ENCODE measurements around the gene XPNPEP3. TPM values are rescaled to one million over a fixed set of nuclear protein-coding genes. Genes with fewer than 3 reads are reported as not detected.

XPNPEP3 gene
- polyA plus RNA-seq, 1 of the 3 experiments (the other 2 are of a cell fraction): 8.6 TPM

GRCh38 chr22:40855979-40856512 lies 902 bp upstream of the XPNPEP3 start:
- TF ChIP-seq MXI1 (IDR thresholded peaks at IDR 0.05; ENCODE audit: low read depth, low read length) (no peak), IRF3 (IDR thresholded peaks at IDR 0.05; ENCODE audit: low read depth, low read length) (no peak), MEF2A (IDR thresholded peaks at IDR 0.05; ENCODE audit: borderline replicate concordance, low read depth) (no peak), TCF12 (IDR thresholded peaks at IDR 0.05) (no peak), GABPA (IDR thresholded peaks at IDR 0.05; ENCODE audit: low read depth) (no peak), JUND (IDR thresholded peaks at IDR 0.05) (no peak), POLR2AphosphoS5 (IDR thresholded peaks at IDR 0.05; ENCODE audit: low read depth, low read length) (no peak), ELF1 (IDR thresholded peaks at IDR 0.05) (no peak), NRF1 (IDR thresholded peaks at IDR 0.05; ENCODE audit: low read depth, low read length) (no peak), ZBTB33 (IDR thresholded peaks at IDR 0.05; ENCODE audit: borderline replicate concordance, low read depth) (no peak), TAF1 (IDR thresholded peaks at IDR 0.05; ENCODE audit: borderline replicate concordance, low read depth, low read length) (no peak)
- H3K9ac ChIP-seq: peak overlapping the region; percentile 95
- peak overlapping the region; percentile 76 to 77 for H3K4me3 ChIP-seq (ENCODE audit: low read depth in 2 of 2, low read length in 1 of 2)
- H3K36me3 ChIP-seq (replicated peaks in 1 of 2; ENCODE audit: control insufficient read depth in 1 of 2, insufficient read depth in 2 of 2, low read length in 1 of 2): peaks cover 0 to 2% of the 10 kb centered on the region in 2 experiments
- WGBS (ENCODE audit: low lambda C conversion rate): under 1% methylated on average over 9 of the region's 29 CpGs
- no peaks in the 10 kb centered on the region for H3K9me3 ChIP-seq
- no peak overlapping the region for H2AFZ ChIP-seq (ENCODE audit: low read depth)
- peak overlapping the region; percentile 93 to 95 for H3K27ac ChIP-seq (ENCODE audit: low read depth in 2 of 2, low read length in 1 of 2)
- ChIA-PET CTCF (interaction anchor here (1.8 kb wide), 1 partner anchor 67 kb away, joined by 6 read pairs; no protein-coding TSS in a partner anchor), POLR2A (interaction anchor here (0.7 kb wide), 1 partner anchor 205 kb away, joined by 3 read pairs; no protein-coding TSS in a partner anchor)
- DNase-seq: peak; percentile 46
- H3K79me2 ChIP-seq (ENCODE audit: insufficient read depth): peaks cover 93% of the 10 kb centered on the region
- H3F3A ChIP-seq (replicated peaks; ENCODE audit: insufficient read depth): no peaks in the 10 kb centered on the region
- H3K9me2 ChIP-seq: no peaks in the 10 kb centered on the region
- peaks cover 32% of the 10 kb centered on the region; the same call in 1 of the 2 replicates for H4K20me1 ChIP-seq (ENCODE audit: insufficient read depth)
- peak overlapping the region; percentile 83 for H3K4me2 ChIP-seq
- no peaks in the 10 kb centered on the region for H3K27me3 ChIP-seq (ENCODE audit: insufficient read depth)
- peaks cover 0 to 9% of the 10 kb centered on the region in 2 experiments; a peak in 3 of 4 replicates for H3K4me1 ChIP-seq (ENCODE audit: control insufficient read depth in 1 of 2, insufficient read depth in 2 of 2, low read depth in 1 of 2, low read length in 1 of 2)

GRCh38 chr22:40857309-40857855 lies 434 bp downstream of the XPNPEP3 start:
- Histone ChIP-seq H3F3A (replicated peaks; ENCODE audit: insufficient read depth) (no peaks in the 10 kb centered on the region), H3K9me2 (no peaks in the 10 kb centered on the region), H3K4me3 (ENCODE audit: low read depth in 2 of 2, low read length in 1 of 2) (peak overlapping the region; percentile 76 to 77), H3K9ac (peak overlapping the region; percentile 95), H3K36me3 (replicated peaks in 1 of 2; ENCODE audit: control insufficient read depth in 1 of 2, insufficient read depth in 2 of 2, low read length in 1 of 2) (peaks cover 0 to 13% of the 10 kb centered on the region in 2 experiments), H3K9me3 (no peaks in the 10 kb centered on the region), H3K27me3 (ENCODE audit: insufficient read depth) (no peaks in the 10 kb centered on the region), H3K4me2 (peak overlapping the region; percentile 71), H3K4me1 (ENCODE audit: control insufficient read depth in 1 of 2, insufficient read depth in 2 of 2, low read depth in 1 of 2, low read length in 1 of 2) (peaks cover 0 to 9% of the 10 kb centered on the region in 2 experiments; a peak in 3 of 4 replicates), H2AFZ (ENCODE audit: low read depth) (peak overlapping the region; percentile 66; the same call in 1 of the 2 replicates), H3K79me2 (ENCODE audit: insufficient read depth) (peaks cover 89% of the 10 kb centered on the region), H3K27ac (ENCODE audit: low read depth in 2 of 2, low read length in 1 of 2) (peak overlapping the region; percentile 74 to 93), H4K20me1 (ENCODE audit: insufficient read depth) (peaks cover 28% of the 10 kb centered on the region; the same call in 1 of the 2 replicates)
- ChIA-PET POLR2A (interaction anchor here (0.6 to 1.2 kb wide), 2 partner anchors 9 to 42 kb away, joined by 3 read pairs; no protein-coding TSS in a partner anchor), CTCF (interaction anchor here (1.8 kb wide), 1 partner anchor 65 kb away, joined by 6 read pairs; no protein-coding TSS in a partner anchor)
- DNase-seq: no peak
- TF ChIP-seq FOXM1 (IDR thresholded peaks at IDR 0.05; ENCODE audit: low read depth) (no peak), FOXJ3 (CRISPR knock-in tag; IDR thresholded peaks at IDR 0.05) (no peak), CTCF (IDR thresholded peaks at IDR 0.05) (no peak), MXI1 (IDR thresholded peaks at IDR 0.05; ENCODE audit: low read depth, low read length) (no peak), RFX5 (IDR thresholded peaks at IDR 0.05; ENCODE audit: low read length) (no peak), ELF1 (IDR thresholded peaks at IDR 0.05) (no peak), MEF2A (IDR thresholded peaks at IDR 0.05; ENCODE audit: borderline replicate concordance, low read depth) (no peak), TEAD4 (IDR thresholded peaks at IDR 0.05; ENCODE audit: borderline replicate concordance, insufficient read depth) (no peak), POLR2AphosphoS5 (IDR thresholded peaks at IDR 0.05; ENCODE audit: low read depth, low read length) (no peak), NRF1 (IDR thresholded peaks at IDR 0.05; ENCODE audit: low read depth, low read length) (no peak), EP300 (IDR thresholded peaks at IDR 0.05; ENCODE audit: borderline replicate concordance in 1 of 2, low read depth in 1 of 2, low read length in 1 of 2) (no peak), TCF12 (IDR thresholded peaks at IDR 0.05) (no peak), YY1 (IDR thresholded peaks at IDR 0.05; ENCODE audit: low read depth) (no peak)
- 4% methylated on average over 11 of the region's 18 CpGs for WGBS (ENCODE audit: low lambda C conversion rate)

Measured in SK-N-SH (cell line).